AG04450 (cell line): ENCODE results near the gene PPIL1. TPM values are rescaled to one million over a fixed set of nuclear protein-coding genes. Genes with fewer than 3 reads are reported as not detected.

ENCODE experiments used
- CTCF ChIA-PET: fragments of 300-600, 350-600 bp; formaldehyde crosslinking; extraction: SDS; loops from one replicate; lab custom pipeline; 2022; ENCODE audit warnings: antibody characterized with exemption, inconsistent platforms; lab: Charles Lee
- POLR2A ChIA-PET: fragments of 350-600 bp; formaldehyde crosslinking; extraction: SDS; loops from one replicate; lab custom pipeline; 2021; ENCODE audit warnings: antibody characterized with exemption, inconsistent platforms; lab: Yijun Ruan, JAX
- DNase-seq: peaks from one replicate; pipeline ENCODE4 v3.0.0-alpha.2; 2011; ENCODE audit warnings: low read depth, low spot score
- H3K27ac ChIP-seq: one replicate; pipeline ENCODE4 v1.5.1; 2012; ENCODE audit warnings: low read depth, low read length, control low read depth
- H3K27me3 ChIP-seq: one replicate; pipeline ENCODE4 v1.6.0; 2012; ENCODE audit warnings: low read length; ENCODE audit not compliant: control insufficient read depth, insufficient read depth
- H3K4me3 ChIP-seq: 2 replicates; pipeline ENCODE4 v1.5.1; 2011; ENCODE audit warnings: mild to moderate bottlenecking, low read depth, low read length, control low read depth
- H3K9me3 ChIP-seq: 2 replicates; pipeline ENCODE4 v1.5.1; 2012; ENCODE audit warnings: low read length; ENCODE audit not compliant: control insufficient read depth, insufficient read depth
- polyA plus RNA-seq: library from polyadenylated mRNA; depleted of rRNA; stranded (reverse); fragments of >200 nt; gene quantifications from 2 replicates; pipeline ENCODE4 v1.2.3, GENCODE V29; 2011
- TF ChIP-seq, protein P1 (sequence below): IDR thresholded peaks from 2 replicates; pipeline ENCODE4 v1.5.1; 2011; ENCODE audit warnings: low read depth, low read length, control low read depth, inconsistent platforms

Gene PPIL1
- polyA plus RNA-seq, 1 experiment = 40.7 TPM

DNA sequence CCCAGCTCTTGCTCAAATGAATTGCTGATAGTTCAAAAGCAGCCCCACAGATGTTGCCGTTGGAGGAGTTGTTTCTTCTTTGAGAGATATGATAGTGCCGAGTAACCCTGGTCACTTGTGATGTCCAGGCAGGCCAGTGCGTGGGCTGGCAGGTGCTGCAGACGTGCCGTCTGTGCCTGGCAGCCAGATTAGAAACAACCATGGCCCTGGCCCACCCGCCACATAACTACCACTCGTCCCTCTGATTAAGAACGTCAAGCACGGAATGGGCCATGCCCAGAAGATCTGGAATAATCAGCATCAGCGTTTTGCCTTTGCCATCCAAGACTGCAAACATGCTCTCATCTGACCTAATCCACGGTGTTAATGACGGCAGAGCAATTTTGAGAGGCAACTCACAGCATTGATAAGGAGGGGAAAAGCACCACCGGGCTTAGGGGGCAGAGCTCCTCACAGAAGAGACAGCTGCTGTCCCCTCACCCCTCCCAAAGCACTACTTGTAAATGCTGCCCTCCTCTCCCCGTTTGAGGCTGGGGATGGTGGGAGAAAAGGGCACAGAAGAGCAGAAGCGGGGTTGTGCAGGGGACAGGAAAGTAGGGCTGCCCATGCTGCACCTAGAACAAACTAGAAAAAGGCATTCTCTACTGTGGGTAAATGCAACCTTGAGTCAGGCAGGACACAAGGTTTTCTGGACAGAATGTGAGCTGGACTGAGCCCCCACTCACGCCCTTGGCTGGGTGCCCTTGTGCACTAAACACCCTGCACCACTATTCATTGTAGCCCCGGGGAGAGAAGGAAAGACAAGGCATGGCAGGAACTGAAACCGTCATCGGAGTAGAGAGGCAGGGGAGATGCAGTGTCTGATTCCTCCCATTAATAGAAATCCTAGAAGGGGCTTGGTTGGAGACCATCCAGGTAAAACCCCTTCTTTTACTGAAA lies 30.1 kb downstream of the PPIL1 start:
- H3K9me3 ChIP-seq = no peaks in the 10 kb centered on the region; the same call in 1 of the 2 replicates
- H3K27me3 ChIP-seq = no peaks in the 10 kb centered on the region
- CTCF ChIA-PET = interaction anchor here (1.6 to 1.8 kb wide), 2 partner anchors 8 to 79 kb away, joined by 5 to 10 read pairs; no protein-coding TSS in a partner anchor
- no peak overlapping the region for H3K4me3 ChIP-seq
- H3K27ac ChIP-seq = no peak overlapping the region
- POLR2A ChIA-PET = no interaction called here
- no peak for DNase-seq
- TF ChIP-seq, protein P1, sequence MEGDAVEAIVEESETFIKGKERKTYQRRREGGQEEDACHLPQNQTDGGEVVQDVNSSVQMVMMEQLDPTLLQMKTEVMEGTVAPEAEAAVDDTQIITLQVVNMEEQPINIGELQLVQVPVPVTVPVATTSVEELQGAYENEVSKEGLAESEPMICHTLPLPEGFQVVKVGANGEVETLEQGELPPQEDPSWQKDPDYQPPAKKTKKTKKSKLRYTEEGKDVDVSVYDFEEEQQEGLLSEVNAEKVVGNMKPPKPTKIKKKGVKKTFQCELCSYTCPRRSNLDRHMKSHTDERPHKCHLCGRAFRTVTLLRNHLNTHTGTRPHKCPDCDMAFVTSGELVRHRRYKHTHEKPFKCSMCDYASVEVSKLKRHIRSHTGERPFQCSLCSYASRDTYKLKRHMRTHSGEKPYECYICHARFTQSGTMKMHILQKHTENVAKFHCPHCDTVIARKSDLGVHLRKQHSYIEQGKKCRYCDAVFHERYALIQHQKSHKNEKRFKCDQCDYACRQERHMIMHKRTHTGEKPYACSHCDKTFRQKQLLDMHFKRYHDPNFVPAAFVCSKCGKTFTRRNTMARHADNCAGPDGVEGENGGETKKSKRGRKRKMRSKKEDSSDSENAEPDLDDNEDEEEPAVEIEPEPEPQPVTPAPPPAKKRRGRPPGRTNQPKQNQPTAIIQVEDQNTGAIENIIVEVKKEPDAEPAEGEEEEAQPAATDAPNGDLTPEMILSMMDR = no peak

DNA sequence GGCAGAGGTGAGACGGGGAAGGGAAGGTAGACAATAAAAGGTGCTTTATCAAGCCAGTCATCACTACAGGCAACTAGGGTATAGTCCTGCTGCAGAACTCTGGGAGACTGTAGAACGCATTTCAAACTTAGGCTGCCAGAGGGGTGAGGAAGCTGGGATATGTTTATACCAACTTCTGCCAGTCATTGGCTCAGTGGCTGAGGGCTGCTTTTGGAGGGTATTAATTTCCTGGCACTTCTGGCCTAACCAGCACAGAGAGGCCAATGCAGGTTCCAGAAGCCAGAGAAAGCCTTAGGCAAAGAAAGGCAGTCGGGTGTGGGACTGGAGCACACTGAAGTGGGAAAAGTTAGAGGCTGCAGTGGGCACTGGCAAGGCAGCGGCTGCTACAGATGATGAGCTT lies 31.4 kb downstream of the PPIL1 start:
- Histone ChIP-seq H3K9me3 (no peaks in the 10 kb centered on the region; the same call in 1 of the 2 replicates), H3K27ac (no peak overlapping the region), H3K27me3 (peaks cover 11% of the 10 kb centered on the region), H3K4me3 (no peak overlapping the region)
- TF ChIP-seq, protein P1 = no peak
- POLR2A ChIA-PET = no interaction called here
- CTCF ChIA-PET = interaction anchor here (1.6 to 1.8 kb wide), 2 partner anchors 9 to 77 kb away, joined by 5 to 10 read pairs; no protein-coding TSS in a partner anchor
- DNase-seq = no peak

DNA sequence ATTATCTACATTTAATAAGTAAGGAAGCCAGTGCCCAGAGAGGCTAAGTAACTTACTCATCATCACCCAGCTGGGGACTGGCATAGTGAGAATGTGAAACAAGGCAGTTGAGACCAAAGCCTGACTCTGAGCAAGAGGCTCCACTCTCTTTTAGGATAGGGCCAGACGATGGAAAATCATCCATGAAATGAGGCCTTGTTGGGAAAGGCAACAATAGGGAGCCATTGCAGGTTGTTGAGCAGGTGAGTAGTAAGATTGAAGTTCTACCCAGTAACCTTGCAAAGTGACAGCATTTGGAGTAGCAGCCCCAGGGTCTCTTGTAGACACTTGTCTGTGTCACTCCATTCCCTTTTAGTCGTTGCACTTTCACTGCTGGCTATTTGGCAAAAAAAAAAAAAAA lies 32.8 kb downstream of the PPIL1 start:
- Histone ChIP-seq H3K4me3 (no peak overlapping the region), H3K27me3 (peaks cover 21% of the 10 kb centered on the region), H3K9me3 (no peaks in the 10 kb centered on the region; the same call in 1 of the 2 replicates), H3K27ac (no peak overlapping the region)
- TF ChIP-seq, protein P1 = no peak
- CTCF ChIA-PET = no interaction called here
- POLR2A ChIA-PET = no interaction called here
- DNase-seq = no peak

DNA sequence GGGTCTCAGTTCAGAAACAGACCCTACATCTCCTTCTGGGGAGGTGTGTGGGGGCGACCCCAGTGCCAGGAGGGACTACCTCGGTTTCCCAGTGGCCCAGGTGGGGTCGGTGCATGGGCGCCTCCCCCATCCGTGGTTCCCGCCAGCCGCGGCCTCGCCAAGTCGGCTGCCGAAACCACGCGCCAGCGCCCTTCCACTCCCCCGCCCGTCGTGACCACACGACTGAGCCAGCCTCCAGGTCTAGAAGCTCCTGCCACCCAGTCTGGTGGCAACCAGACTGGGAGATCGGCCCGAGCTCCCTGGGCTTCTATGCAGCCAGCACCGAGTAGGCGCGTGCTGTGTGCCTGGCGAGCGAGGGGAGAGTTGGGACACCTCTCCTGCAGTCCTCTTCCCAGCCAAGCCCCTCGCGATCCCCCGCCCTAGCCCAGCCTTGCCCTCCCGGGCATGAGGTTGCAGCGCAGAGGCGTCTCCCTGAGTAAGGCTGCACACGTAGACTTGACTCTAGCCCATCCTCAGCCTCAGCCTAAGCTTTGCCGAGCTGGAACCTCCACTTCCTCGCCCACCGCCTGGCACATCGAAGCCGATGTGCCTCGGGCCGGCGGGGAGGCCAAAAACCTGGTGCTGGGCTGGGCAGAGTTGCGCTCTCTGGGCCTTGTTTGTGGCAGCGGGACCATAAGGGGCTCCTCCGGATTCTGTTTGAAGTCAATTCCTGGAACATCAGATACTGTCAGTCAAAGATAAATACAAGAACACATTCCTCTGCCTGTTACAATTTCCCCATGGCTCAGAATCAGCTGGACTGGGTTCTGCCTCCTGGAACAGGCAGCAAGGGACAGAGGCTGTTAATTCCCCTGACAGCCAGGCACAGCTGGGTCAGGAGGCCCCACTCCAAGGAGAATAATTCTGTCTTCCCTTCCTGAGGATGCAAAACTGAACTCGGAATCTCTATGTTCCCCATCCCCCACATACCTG lies 33.9 kb downstream of the PPIL1 start:
- ChIA-PET CTCF (no interaction called here), POLR2A (interaction anchor here (0.6 to 1.0 kb wide), 2 partner anchors 12 to 20 kb away, joined by 4 read pairs; no protein-coding TSS in a partner anchor)
- Histone ChIP-seq H3K9me3 (no peaks in the 10 kb centered on the region; the same call in 1 of the 2 replicates), H3K27ac (no peak overlapping the region), H3K27me3 (peaks cover 27% of the 10 kb centered on the region), H3K4me3 (peak overlapping the region; percentile 60)
- TF ChIP-seq, protein P1 = no peak
- no peak for DNase-seq
